Mesothelial cell of epicardium (in vitro differentiated cells): ENCODE data around the gene FAM3D. TPM values are rescaled to one million over a fixed set of nuclear protein-coding genes. Genes with fewer than 3 reads are reported as not detected.
A peak's percentile ranks its signal among the peaks of the same experiment; 100 is the strongest.

Source experiments
- DNase-seq, 2 experiments: peaks; one replicate each; pipeline ENCODE4 v3.0.0; 2021; ENCODE audit warnings: low spot score in 2 of 2; ENCODE audit not compliant: unreplicated experiment in 2 of 2
- H3K27ac Mint-ChIP-seq: 2 replicates; pipeline ENCODE4 v1.8.0; 2021; ENCODE audit warnings: mixed read lengths
- H3K27me3 Mint-ChIP-seq: 2 replicates; pipeline ENCODE4 v1.8.0; 2021; ENCODE audit warnings: low read depth, mixed read lengths
- H3K36me3 Mint-ChIP-seq: 2 replicates; pipeline ENCODE4 v1.8.0; 2021; ENCODE audit warnings: mixed read lengths
- H3K4me1 Mint-ChIP-seq: 2 replicates; pipeline ENCODE4 v1.8.0; 2021; ENCODE audit warnings: mixed read lengths
- H3K4me3 Mint-ChIP-seq: 2 replicates; pipeline ENCODE4 v1.8.0; 2021; ENCODE audit warnings: mild to moderate bottlenecking, moderate library complexity, mixed read lengths
- H3K9me3 Mint-ChIP-seq: 2 replicates; pipeline ENCODE4 v1.8.0; 2021; ENCODE audit warnings: mixed read lengths
- total RNA-seq: library from RNA; stranded (reverse); gene quantifications from 3 replicates; pipeline ENCODE4 v1.2.1, GENCODE V29; 2021
- TF ChIP-seq, protein P1 (sequence below): fragments of 200-600 bp; sonication (generic); IDR thresholded peaks from one replicate; pipeline ENCODE4 v1.5.0; 2021; ENCODE audit warnings: antibody characterized with exemption; ENCODE audit not compliant: unreplicated experiment

The FAM3D gene
- total RNA-seq, 1 donor from 2014 or later = 0.16 TPM

- TF ChIP-seq, protein P1, sequence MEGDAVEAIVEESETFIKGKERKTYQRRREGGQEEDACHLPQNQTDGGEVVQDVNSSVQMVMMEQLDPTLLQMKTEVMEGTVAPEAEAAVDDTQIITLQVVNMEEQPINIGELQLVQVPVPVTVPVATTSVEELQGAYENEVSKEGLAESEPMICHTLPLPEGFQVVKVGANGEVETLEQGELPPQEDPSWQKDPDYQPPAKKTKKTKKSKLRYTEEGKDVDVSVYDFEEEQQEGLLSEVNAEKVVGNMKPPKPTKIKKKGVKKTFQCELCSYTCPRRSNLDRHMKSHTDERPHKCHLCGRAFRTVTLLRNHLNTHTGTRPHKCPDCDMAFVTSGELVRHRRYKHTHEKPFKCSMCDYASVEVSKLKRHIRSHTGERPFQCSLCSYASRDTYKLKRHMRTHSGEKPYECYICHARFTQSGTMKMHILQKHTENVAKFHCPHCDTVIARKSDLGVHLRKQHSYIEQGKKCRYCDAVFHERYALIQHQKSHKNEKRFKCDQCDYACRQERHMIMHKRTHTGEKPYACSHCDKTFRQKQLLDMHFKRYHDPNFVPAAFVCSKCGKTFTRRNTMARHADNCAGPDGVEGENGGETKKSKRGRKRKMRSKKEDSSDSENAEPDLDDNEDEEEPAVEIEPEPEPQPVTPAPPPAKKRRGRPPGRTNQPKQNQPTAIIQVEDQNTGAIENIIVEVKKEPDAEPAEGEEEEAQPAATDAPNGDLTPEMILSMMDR = no peak
- no peaks in the 10 kb centered on the region for H3K9me3 Mint-ChIP-seq
- H3K27ac Mint-ChIP-seq = peak overlapping the region; percentile 68
- peaks cover 4% of the 10 kb centered on the region for H3K4me1 Mint-ChIP-seq
- no peaks in the 10 kb centered on the region for H3K36me3 Mint-ChIP-seq
- H3K27me3 Mint-ChIP-seq = peaks cover 18% of the 10 kb centered on the region
- DNase-seq = no peak
- no peak overlapping the region for H3K4me3 Mint-ChIP-seq
Measured at GRCh38 chr3:58633157-58633865, 33.3 kb downstream of the FAM3D start.

- TF ChIP-seq, protein P1 = no peak
- Mint-ChIP-seq H3K4me1 (peaks cover 4% of the 10 kb centered on the region), H3K27me3 (peaks cover 14% of the 10 kb centered on the region), H3K4me3 (no peak overlapping the region), H3K9me3 (no peaks in the 10 kb centered on the region), H3K36me3 (no peaks in the 10 kb centered on the region), H3K27ac (no peak overlapping the region)
- DNase-seq = no peak
Measured at GRCh38 chr3:58631742-58632141, 34.8 kb downstream of the FAM3D start.

DNA sequence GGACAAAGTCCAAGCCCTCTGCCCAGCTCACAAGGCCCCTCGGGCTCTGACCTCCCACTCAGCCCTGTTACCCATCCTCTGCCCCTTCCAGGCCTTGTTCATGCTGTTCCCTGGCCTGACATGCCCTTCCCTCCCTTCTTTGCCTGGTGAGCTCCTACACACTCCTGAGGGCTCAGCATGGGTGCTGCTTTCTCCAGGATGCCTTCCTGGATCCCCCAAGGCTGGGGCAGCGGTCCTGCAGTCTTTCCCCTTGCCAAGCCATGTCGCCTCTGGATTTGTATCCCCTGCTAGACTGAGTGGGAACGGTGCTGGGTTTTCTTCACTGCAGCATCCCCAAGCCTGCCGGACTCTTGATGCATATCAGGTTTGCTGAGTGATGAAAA is 35.9 kb downstream of the FAM3D start:
- H3K9me3 Mint-ChIP-seq = no peaks in the 10 kb centered on the region
- no peaks in the 10 kb centered on the region for H3K36me3 Mint-ChIP-seq
- H3K27me3 Mint-ChIP-seq = peaks cover 11% of the 10 kb centered on the region
- peaks cover 4% of the 10 kb centered on the region for H3K4me1 Mint-ChIP-seq
- TF ChIP-seq, protein P1 = no peak
- no peak overlapping the region for H3K27ac Mint-ChIP-seq
- no peak overlapping the region for H3K4me3 Mint-ChIP-seq
- DNase-seq = no peak

GRCh38 chr3:58630076-58630709 is 36.4 kb downstream of the FAM3D start:
- Mint-ChIP-seq H3K36me3 (no peaks in the 10 kb centered on the region), H3K27ac (no peak overlapping the region), H3K4me1 (peaks cover 4% of the 10 kb centered on the region), H3K27me3 (peaks cover 7% of the 10 kb centered on the region), H3K4me3 (no peak overlapping the region), H3K9me3 (no peaks in the 10 kb centered on the region)
- TF ChIP-seq, protein P1 = peak; percentile 96
- peak; percentile 45 to 84 for DNase-seq

- H3K4me1 Mint-ChIP-seq = peaks cover 4% of the 10 kb centered on the region
- H3K27ac Mint-ChIP-seq = no peak overlapping the region
- no peaks in the 10 kb centered on the region for H3K9me3 Mint-ChIP-seq
- DNase-seq = no peak
- no peak overlapping the region for H3K4me3 Mint-ChIP-seq
- peaks cover 5% of the 10 kb centered on the region for H3K27me3 Mint-ChIP-seq
- TF ChIP-seq, protein P1 = no peak
- H3K36me3 Mint-ChIP-seq = no peaks in the 10 kb centered on the region
Measured at GRCh38 chr3:58629629-58630028, 36.9 kb downstream of the FAM3D start.
